Measurements from ENCODE around the gene SPHK2.
A peak's percentile ranks its signal among the peaks of the same experiment; 100 is the strongest.
"Not testable (repeated sequence)": the region's sequence is repeated elsewhere in the genome, so short reads cannot be mapped to it uniquely, and the experiment has no call there.

SPHK2 gene, protein sequence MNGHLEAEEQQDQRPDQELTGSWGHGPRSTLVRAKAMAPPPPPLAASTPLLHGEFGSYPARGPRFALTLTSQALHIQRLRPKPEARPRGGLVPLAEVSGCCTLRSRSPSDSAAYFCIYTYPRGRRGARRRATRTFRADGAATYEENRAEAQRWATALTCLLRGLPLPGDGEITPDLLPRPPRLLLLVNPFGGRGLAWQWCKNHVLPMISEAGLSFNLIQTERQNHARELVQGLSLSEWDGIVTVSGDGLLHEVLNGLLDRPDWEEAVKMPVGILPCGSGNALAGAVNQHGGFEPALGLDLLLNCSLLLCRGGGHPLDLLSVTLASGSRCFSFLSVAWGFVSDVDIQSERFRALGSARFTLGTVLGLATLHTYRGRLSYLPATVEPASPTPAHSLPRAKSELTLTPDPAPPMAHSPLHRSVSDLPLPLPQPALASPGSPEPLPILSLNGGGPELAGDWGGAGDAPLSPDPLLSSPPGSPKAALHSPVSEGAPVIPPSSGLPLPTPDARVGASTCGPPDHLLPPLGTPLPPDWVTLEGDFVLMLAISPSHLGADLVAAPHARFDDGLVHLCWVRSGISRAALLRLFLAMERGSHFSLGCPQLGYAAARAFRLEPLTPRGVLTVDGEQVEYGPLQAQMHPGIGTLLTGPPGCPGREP

DNA sequence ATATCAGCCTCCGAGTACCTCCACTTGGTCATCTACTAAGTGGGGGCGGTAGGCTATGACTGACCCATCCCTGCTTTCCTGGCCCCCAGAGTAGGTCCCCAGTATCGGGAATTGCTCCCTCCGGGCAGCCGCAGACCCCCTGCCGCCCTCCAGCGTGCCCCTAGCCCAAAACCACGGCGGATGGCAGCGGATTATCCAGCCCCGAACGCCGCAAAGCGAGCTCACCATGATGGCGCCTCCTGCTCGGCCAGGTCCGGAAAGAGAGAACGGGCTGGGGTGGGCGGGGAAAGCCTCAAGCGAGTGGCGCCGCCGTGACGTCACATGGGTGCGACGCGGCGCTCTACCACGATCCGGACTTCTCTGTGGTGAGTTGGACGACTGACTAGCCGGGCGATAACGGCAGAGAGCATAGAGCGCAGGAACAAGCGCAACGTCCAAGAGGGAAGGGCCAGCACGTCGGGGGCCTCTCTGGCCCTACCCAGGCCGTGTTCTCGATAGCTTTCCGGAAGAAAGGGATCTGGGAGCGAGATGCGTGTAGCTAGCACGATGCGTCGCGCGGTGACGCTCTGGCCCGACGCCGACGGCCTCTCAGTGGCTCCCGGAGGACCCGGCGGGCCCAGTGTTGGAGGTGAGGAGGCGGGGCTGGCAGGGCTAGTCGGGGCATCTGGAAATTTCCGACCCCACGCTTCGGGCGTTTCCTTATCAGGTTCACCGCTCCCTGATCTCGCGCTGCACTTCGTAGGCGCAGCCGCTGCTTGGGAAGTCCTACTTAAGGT, at the start of gene SPHK2, which contains the start of gene RPL18:
SPHK2 (plus strand) TSS at position 591 of the 776 bp plus-strand sequence. CDS start 1,009 bp downstream, outside the sequence.
RPL18 (minus strand) TSS at position 263 of the 776 bp plus-strand sequence; CDS start at position 228, 35 bp downstream.
- peak; percentile 91 for DNase-seq (ENCODE audit: low read depth, low spot score)

DNA sequence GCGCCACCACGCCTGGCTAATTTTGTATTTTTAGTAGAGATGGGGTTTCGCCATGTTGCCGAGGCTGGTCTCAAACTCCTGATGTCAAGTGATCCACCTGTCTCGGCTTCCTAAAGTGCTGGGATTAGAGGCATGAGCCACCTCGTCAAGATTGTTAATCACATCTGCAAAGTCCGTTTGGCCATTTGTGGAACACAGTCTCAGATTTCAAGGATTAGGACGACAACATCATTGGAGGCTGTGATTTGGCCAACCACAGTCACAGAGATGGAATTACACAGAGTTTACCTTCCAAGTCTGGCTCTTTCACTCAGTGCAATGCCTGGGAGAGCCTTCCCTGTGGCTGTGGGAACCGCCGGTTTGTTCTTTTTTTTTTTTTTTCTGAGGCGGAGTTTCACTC, 49.5 kb upstream of the SPHK2 start:
- no peak for DNase-seq (ENCODE audit: low read depth, low spot score)

DNA sequence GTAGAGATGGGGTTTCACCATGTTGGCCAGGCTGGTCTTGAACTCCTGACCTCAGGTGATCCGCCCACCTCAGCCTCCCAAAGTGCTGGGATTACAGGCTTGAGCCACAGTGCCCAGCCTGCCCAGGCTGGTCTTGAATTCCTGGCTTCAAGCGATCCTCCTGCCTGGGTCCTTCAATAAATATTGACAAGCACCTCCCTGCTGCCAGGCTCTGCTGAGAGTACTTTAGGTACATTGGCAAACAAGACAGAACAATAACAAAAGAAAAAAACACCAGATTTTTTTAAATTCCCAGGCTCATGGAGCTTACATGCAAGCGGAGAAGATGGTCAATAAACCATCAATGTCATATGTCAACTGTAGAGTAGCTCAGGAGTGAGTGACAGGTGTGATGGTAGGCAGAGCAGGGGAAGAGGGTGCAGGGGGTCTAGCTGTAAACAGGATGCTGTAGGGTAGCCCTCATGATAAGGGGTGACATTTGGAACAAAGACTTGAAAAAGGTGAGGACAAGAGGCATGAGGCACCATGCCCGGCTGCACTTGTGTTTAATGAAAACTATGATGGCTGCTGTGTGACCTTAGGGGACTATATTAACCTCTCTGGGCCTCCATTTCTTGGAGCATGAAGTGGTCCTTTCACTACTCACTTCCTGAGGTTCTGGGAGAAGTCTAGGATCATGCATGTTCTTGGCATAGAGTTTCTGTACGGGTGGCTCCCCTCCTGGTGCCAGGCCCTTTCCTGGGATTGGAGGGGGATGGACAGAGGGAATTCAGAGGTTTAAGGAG, 47.7 kb upstream of the SPHK2 start:
- DNase-seq (ENCODE audit: low read depth, low spot score): no peak

DNA sequence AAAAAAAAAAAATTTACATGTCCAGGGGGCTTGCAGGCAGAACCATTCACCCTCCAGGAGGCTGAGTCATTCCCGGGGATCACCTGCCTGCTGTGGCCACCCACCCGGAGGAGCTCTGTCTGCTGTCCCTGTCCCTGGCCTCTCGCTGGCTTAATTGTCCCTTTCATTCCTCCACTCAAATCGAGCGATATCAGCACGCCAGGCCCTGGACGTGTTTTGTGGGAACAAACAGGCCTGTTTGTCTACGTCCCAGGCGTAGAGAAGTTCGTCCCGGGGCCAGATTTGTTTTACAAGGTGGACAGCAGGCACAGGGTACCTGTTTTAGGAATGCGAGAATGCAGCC, 46.2 kb upstream of the SPHK2 start:
- no peak for DNase-seq (ENCODE audit: low read depth, low spot score)

DNA sequence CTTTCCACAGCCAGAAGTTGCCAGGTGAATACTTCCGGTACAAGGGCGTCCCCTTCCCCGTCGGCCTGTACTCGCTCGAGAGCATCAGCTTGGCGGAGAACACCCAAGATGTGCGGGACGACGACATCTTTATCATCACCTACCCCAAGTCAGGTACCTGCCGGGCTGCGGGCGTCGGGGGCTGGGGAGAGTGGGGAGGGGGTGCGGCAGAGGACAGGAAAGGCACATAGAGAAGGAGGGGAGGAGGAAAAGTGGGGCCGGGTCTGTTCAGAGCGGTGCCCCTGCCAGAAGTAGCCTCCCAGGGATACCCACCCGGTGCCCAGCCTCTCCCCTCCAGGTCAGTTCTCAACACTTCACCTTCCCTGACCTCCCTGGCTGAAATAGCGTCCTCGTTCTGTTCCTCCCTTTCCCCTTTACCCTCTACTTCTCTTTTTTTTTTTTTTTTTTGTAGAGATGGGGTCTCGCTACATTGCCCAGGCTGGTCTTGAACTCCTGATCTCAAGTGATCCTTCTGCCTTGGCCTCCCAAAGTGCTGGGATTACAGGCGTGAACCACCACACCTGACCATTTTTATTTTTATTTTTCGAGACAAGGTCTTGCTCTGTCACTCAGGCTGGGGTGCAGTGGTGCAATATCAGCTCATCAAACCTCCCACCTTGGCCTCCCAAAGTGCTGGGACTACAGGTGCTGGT, 43.2 kb upstream of the SPHK2 start:
- DNase-seq (ENCODE audit: low read depth, low spot score): no peak

DNA sequence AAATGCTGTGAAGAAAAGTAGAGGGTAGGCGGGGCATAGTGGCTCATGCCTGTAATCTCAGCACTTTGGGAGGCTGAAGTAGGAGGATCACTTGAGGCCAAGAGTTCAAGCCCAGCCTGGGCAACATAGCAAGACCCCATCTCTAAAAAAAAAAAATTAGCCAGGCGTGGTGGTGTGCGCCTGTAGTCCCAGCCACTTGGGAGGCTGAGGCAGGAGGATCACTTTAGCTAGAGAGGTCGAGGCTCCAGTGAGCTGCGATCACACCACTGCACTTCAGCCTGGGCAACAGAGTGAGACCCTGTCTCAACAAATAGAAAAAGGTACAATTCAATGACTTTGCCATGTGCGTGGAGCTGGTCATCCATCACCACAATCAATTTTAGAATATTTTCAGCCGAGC, 41.4 kb upstream of the SPHK2 start:
- DNase-seq (ENCODE audit: low read depth, low spot score): not testable (repeated sequence)

DNA sequence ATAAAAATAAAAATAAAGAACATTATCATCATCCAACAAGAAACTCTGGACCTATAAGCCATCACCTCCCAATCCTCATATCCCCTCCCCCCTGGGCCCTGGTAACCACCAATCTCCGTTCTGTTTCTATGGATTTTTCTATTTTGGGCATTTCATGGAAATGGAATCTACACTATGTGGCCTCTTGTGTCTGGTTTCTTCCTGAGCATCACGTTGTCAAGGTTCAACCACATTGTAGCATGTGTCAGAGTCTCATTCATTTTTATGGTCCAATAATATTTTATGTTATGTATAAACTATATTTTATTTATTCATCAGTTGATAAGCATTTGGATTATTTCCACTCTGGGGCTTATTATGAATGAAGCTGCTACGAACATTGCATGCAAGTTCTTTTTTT, 40.4 kb upstream of the SPHK2 start:
- DNase-seq (ENCODE audit: low read depth, low spot score): no peak

DNA sequence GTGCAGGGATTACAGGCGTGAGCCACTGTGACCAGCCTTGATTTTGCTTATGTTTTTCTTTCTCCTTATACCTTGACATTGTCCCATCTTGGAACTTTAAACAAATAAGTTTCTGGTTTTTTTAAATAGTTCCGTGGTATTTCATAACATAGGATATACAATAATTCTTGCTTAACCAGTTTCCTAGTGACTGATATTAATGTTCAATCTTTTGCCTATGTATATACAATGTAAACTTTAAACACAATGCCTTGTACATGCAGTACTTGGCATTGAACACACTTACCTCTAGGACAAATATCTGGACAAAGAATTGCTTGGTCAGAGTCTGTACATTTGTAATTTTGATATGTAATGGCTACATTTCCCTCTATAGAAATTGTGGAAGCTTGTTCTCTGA, 37.1 kb upstream of the SPHK2 start:
- DNase-seq (ENCODE audit: low read depth, low spot score): no peak

DNA sequence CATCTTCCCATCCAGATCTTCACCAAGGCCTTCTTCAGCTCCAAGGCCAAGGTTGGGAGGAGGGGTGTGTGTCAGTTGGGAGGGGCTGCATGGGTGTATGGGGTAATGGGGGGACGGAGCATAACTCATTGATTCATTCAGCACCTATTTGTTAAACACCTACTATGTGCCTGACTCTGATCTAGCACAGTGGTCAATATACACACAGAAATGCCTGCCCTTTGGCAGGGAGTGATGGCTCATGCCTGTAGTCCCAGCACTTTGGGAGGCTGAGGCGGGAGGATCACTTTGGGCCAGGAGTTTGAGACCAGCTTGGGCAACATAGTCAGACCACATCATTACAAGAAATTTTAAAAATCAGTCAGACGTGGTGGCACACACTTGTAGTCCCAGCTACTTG, 31.9 kb upstream of the SPHK2 start:
- DNase-seq (ENCODE audit: low read depth, low spot score): no peak

DNA sequence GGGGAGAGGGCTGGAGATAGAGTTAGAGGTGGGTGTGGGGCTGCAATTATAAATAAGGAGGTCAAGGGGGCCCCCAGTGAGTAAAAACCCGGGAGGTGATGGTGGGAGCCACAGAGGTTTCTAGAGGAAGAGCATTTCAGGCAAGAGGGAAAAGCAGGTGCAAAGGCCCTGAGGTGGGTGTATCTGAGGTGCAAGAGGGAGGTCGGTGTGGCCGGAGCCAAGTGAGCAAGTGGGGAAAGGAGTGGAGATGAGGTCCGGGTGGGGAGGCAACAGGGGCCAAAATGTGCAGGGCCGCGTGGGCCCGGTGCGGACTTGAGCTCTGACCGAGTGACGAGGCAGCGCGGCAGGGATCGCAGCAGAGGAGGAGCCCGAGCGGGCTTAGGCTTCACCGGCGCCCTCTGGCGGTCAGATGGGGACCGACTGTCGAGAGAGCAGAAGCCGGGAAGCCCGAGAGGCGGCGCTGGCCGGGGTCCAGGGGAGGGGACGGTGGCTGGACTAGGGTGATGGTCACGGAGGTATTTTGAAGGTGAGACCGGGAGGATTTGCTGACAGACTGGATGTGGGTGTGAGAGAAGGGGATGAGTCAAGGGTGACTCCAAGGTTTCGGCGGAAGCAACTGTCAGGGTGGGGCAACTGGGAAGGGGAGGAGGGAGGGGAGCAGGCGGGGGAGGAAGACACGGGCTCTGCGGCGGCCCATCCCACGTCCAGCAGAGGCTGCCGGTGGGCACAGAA, 30.5 kb upstream of the SPHK2 start:
- DNase-seq (ENCODE audit: low read depth, low spot score): peak; percentile 69

DNA sequence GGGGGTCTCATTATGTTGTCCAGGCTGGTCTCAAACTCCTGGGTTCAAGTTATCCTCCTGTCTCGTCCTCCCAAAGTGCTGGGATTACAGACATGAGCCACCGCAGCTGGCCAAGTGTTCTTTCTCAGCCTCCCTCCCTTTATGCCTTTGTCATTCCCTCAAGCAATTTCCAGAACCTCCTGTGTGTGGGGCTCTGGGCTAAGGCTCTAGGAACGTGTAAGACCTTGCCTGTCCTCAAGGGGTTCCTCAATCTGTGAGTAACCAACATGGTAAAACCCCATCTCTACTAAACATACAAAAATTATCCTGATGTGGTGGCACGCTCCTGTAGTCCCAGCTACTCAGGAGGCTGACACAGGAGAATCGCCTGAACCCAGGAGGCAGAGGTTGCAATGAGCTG, 28.3 kb upstream of the SPHK2 start:
- no peak for DNase-seq (ENCODE audit: low read depth, low spot score)

DNA sequence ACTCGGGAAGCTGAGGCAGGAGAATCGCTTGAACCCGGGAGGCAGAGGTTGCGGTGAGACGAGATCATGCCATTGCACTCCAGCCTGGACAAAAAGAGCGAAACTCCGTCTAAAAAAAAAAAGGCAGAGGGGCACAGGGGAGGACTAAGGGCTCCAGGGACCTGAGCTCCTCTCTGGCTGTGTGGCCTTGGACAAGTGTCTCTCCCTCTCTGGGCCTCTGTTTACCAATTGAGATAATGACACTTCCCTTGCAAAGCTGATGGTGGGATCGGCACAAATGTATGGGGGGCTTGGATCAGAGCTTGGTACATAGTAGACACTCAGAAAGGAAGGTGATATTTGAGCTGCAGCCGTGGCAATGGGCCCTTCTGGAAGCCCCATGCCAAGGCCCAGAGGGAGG, 24.1 kb upstream of the SPHK2 start:
- DNase-seq (ENCODE audit: low read depth, low spot score): no peak

DNA sequence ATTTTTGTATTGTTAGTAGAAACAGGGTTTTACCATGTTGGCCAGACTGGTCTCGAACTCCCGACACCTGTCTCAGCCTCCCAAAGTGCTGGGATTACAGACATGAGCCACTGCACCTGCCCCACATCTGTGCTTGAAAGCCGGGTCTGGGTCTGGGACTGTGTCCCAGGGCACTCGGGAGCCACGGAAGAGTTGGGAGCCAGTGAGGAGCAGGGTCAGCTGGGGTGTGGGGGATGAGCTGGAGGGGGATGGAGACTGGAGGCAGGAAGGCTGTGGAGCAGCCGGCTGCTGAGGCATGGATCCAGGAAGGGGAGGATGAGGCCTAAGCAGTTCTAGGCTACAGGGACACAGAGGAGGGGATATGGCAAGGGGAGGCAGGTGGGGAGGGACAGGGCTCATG, 23.5 kb upstream of the SPHK2 start:
- no peak for DNase-seq (ENCODE audit: low read depth, low spot score)

DNA sequence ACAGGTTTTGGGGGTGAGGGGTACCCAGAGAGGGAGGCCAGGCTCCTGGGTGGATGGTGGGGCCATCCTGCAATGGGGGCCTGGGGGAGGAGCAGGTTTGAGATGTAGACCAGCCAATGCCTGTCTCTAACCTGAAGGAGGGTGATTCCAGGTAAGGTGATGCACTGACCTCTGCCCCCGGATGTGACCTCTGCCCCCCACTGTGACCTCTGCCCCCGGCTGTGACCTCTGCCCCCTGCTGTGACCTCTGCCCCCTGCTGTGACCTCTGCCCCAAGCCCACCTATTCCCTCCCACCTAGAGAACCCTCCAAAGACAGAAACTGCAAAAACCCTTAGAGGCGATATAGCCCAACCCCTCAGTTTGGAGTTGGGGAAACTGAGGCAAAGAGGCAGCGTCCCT, 23.1 kb upstream of the SPHK2 start:
- no peak for DNase-seq (ENCODE audit: low read depth, low spot score)

DNA sequence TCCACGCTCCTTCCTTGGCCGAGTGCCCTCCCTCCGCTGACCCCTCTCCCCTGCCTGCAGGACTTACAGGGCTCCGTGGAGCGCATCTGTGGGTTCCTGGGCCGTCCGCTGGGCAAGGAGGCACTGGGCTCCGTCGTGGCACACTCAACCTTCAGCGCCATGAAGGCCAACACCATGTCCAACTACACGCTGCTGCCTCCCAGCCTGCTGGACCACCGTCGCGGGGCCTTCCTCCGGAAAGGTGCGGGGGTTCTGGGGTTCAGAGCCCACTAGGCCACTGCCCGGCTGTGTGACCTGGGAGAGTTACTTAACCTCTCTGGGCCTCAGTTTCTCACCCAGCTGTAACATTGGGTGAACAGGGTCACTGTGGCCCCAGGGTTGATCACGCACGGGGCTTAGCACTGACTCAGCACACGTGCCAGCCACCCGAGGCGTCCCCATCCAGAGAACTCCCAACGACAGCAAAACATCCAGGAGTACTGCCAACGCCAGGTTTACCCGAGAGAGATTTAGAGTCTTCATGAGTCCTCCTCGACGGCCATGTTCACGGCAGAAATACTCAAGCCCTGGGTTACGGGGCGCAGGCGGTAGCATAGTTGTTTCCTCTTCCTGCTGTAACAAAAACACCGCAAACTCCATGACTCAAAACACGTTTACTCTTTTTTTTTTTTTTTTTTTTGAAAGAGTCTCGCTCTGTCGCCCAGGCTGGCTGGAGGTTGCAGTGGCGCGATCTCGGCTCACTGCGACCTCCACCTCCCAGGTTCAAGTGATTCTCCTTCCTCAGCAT, 22.4 kb upstream of the SPHK2 start:
- no peak for DNase-seq (ENCODE audit: low read depth, low spot score)

DNA sequence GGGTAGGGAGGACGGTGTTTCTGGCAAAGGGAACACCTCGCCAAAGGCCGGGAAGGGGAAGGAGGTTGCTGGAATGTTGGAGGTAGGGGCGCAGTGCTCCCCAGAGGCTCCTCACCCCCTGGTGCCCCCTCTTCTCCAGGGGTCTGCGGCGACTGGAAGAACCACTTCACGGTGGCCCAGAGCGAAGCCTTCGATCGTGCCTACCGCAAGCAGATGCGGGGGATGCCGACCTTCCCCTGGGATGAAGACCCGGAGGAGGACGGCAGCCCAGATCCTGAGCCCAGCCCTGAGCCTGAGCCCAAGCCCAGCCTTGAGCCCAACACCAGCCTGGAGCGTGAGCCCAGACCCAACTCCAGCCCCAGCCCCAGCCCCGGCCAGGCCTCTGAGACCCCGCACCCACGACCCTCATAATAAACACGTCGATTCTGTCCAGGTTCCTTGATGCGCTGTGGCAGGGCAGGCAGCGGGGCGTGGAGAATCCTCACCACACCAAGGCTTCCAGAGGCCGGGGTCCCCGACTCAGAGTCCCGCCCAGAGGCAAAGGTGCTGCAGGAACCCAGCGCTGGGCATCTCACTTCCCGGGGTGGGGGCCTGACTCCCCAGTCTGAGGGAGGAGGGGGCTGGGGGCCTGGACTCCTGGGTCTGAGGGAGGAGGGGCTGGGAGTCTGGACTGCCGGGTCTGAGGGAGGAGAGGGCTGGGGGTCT, 20.2 kb upstream of the SPHK2 start:
- DNase-seq (ENCODE audit: low read depth, low spot score): no peak

DNA sequence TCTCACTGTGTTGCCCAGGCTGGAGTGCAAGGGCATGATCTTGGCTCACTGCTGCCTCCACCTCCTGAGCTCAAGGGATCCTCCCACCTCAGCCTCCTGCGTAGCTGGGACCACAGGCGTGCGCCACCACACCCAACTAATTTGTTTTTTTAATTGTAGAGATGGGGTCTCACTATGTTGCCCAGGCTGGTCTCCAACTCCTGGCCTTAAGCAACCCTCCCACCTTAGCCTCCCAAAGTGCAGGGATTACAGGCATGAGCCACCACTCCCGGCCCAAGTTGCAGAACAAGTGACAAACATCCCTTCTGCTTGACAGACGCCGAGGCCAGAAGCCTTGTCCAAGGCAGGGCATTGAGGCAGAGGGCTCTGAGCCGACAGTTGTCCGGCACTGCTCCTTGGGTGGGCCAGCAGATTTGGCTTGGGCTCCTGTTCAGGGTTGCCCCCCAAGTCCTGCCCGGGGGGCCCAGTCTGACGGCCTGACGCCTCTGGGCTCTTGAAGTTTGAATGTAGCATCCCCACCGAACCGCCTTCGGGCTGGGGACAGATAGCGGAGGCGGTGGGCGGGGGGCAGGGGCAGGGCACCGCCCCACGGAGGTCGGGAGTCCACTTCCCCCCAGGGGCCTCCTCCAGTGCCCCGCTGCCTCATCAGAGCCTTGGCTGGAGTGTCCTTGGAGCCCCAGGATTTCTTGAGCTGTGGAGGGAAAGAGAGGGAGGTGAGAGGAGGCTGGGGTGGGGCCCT, 18.5 kb upstream of the SPHK2 start:
- DNase-seq (ENCODE audit: low read depth, low spot score): no peak

DNA sequence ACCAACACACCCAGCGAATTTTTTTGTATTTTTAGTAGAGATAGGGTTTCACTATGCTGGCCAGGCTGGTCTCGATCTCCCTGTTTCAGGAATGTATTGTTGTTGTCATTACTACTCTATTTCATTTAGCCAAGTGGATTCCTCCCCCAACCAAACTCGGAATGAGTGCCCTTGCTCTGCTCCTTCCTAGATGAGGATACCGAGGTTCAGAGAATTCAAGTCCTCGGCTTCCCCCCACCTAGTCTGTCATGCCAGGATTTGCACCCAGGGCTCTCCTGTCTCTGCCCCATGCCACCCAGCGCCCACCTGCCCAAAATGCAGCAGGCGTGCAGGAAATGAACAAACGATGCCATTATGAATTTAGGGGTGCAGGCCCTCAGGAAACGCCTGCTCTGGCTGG, 16.3 kb upstream of the SPHK2 start:
- no peak for DNase-seq (ENCODE audit: low read depth, low spot score)

All from activated CD4-positive, CD25-positive, alpha-beta regulatory T cell treated with anti-CD3 and anti-CD28 coated beads, Interleukin-2, amount 50 U/mL, for 16 hours (primary cell).